ENCODE results near the gene ARMC2. TPM values are rescaled to one million over a fixed set of nuclear protein-coding genes. Genes with fewer than 3 reads are reported as not detected.

Gene ARMC2
- total RNA-seq, 1 experiment from 2014 or later, result 3.2 TPM

DNA sequence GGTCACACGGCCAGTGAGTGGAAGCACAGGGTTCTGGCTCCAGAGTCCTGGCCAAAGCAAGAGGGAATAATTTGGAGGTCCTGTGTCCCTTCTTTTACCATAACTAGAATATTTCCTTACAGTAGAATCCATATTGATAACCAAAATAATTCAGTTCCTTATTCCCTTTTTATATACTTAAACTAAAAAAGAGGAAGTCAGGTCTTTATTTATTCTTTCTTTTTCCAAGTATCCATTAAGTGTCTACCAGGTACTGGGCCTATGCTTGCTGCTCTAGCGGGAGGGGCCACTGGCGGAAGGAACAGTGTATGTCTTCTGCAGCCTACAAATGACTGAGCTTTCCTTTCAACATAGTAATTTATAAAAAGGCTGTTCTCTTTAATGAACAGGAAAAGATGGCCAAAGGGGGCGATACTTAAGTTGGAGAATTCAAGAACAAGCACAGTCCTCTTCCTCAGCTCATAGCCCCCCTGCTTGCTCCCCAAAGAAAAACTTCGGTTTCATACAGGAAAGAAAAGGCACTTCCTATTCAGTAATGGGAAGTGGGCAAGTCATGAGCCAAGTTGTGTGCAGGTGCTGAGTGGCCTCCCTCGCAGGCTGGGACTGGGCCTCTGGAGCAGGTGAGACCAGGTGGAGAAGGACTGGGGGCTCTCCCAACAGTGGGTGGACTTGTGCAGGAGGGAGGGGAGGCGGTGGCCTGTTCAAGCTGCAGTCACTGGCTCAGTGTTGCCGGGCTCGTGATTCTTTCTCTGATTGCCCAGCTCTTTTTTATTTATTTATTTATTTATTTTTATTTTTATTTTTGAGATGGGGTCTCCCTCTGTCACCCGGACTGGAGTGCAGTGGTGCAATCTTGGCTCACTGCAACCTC is 110.9 kb downstream of the ARMC2 start:
- ChIA-PET CTCF (interaction anchor here (0.5 to 1.2 kb wide), 3 partner anchors 8 to 1092 kb away, joined by 3 read pairs; no protein-coding TSS in a partner anchor), POLR2A (interaction anchor here (0.9 kb wide), 2 partner anchors 16 to 22 kb away, joined by 3 read pairs; no protein-coding TSS in a partner anchor)
- H3K9me3 Mint-ChIP-seq (ENCODE audit: unreplicated experiment), result no peaks in the 10 kb centered on the region
- TF ChIP-seq, protein P1, sequence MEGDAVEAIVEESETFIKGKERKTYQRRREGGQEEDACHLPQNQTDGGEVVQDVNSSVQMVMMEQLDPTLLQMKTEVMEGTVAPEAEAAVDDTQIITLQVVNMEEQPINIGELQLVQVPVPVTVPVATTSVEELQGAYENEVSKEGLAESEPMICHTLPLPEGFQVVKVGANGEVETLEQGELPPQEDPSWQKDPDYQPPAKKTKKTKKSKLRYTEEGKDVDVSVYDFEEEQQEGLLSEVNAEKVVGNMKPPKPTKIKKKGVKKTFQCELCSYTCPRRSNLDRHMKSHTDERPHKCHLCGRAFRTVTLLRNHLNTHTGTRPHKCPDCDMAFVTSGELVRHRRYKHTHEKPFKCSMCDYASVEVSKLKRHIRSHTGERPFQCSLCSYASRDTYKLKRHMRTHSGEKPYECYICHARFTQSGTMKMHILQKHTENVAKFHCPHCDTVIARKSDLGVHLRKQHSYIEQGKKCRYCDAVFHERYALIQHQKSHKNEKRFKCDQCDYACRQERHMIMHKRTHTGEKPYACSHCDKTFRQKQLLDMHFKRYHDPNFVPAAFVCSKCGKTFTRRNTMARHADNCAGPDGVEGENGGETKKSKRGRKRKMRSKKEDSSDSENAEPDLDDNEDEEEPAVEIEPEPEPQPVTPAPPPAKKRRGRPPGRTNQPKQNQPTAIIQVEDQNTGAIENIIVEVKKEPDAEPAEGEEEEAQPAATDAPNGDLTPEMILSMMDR (IDR thresholded peaks at IDR 0.05; ENCODE audit: unreplicated experiment), result no peak
- DNase-seq (ENCODE audit: unreplicated experiment), result no peak
- H3K27ac Mint-ChIP-seq (ENCODE audit: low read depth, unreplicated experiment), result peak overlapping the region; percentile 42
- peaks cover 17% of the 10 kb centered on the region for H3K4me1 Mint-ChIP-seq (ENCODE audit: insufficient read depth, unreplicated experiment)
- H3K4me3 Mint-ChIP-seq (ENCODE audit: unreplicated experiment), result no peak overlapping the region
- no TSS peak for BruUV-seq (replicated peaks)
- intact Hi-C loops (cut with micrococcal nuclease), result no loop called here
- no peaks in the 10 kb centered on the region for H3K36me3 Mint-ChIP-seq (ENCODE audit: insufficient read depth, unreplicated experiment)
- no peaks in the 10 kb centered on the region for H3K27me3 Mint-ChIP-seq (ENCODE audit: insufficient read depth, unreplicated experiment)

DNA sequence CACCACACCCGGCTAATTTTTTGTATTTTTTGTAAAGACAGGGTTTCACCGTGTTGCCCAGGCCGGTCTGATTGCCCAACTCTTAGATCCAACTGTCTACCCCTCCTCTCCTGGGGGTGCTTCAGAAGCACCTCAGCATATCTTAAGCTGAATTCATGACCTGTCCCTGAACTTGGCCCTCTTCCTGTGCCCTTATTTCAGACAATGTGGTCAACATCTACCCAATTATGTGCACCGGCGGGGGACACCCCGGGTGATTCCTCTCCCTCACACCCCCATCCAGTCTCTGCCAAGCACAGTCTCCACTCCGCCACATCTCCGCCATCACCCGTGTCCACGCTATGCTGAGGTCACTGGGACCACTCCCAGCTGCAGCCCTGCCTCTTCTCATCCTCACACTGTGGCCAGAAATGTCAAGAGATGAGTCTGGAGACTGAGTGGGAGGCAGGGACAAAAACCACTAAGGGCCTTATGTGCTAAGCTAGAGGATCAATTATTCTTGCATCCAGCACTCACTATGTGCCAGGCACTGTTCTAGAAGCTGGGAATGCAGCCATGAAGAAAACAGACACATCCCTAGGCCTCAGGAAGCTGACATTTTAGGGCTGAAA is 111.9 kb downstream of the ARMC2 start:
- intact Hi-C loops (cut with micrococcal nuclease), result no loop called here
- Mint-ChIP-seq H3K4me3 (ENCODE audit: unreplicated experiment) (no peak overlapping the region), H3K4me1 (ENCODE audit: insufficient read depth, unreplicated experiment) (peaks cover 17% of the 10 kb centered on the region), H3K36me3 (ENCODE audit: insufficient read depth, unreplicated experiment) (no peaks in the 10 kb centered on the region), H3K27me3 (ENCODE audit: insufficient read depth, unreplicated experiment) (no peaks in the 10 kb centered on the region), H3K27ac (ENCODE audit: low read depth, unreplicated experiment) (no peak overlapping the region), H3K9me3 (ENCODE audit: unreplicated experiment) (no peaks in the 10 kb centered on the region)
- no peak for DNase-seq (ENCODE audit: unreplicated experiment)
- POLR2A ChIA-PET, result interaction anchor here (0.6 kb wide), 1 partner anchor 50 kb away, joined by 3 read pairs; no protein-coding TSS in a partner anchor
- CTCF ChIA-PET, result interaction anchor here (0.6 to 1.2 kb wide), 2 partner anchors 9 to 1142 kb away, joined by 3 read pairs; no protein-coding TSS in a partner anchor
- TF ChIP-seq, protein P1 (IDR thresholded peaks at IDR 0.05; ENCODE audit: unreplicated experiment), result no peak
- BruUV-seq (replicated peaks), result no TSS peak

DNA sequence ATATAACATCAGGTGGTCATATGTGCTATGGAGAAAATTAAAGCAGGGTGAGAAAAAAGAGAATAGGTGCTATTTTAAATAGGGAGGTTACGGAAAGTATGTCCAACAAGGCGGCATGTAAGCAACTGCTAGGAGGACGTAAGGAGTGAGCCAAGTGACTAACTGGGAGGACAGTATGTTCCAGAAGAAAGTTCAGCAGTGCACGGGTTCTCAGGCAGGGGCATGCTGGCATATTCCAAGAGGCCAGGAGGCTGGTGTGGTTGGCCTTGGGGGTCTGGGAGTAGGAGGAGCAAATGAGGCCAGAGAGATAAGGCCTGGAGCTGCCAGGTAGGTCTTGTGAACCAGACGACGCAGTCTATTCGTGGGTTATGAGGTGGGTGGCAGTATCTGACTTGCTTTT is 112.4 kb downstream of the ARMC2 start:
- TF ChIP-seq, protein P1 (IDR thresholded peaks at IDR 0.05; ENCODE audit: unreplicated experiment), result no peak
- BruUV-seq (replicated peaks), result no TSS peak

DNA sequence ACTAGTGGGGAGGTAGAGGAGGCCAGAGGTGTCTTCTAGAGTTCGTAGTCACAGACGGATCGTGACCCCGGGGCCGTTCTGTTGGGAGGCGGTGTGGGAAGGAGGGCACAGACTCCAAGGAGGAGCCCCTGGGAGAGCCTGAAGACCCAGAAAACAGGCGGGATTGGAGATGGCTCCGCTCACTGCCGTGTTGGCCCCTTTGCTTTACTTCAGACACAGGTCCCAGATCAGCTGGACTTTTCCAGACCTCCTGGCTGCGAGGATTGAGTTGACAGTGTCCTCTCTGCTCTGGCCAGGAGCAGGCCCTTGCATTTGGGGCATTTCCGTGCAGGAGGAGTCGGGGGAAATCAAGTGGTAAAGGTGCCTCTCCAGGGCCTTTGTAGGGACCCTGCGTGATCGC is 112.9 kb downstream of the ARMC2 start:
- Mint-ChIP-seq H3K4me3 (ENCODE audit: unreplicated experiment) (no peak overlapping the region), H3K36me3 (ENCODE audit: insufficient read depth, unreplicated experiment) (no peaks in the 10 kb centered on the region), H3K27me3 (ENCODE audit: insufficient read depth, unreplicated experiment) (no peaks in the 10 kb centered on the region), H3K27ac (ENCODE audit: low read depth, unreplicated experiment) (no peak overlapping the region), H3K4me1 (ENCODE audit: insufficient read depth, unreplicated experiment) (peaks cover 17% of the 10 kb centered on the region), H3K9me3 (ENCODE audit: unreplicated experiment) (no peaks in the 10 kb centered on the region)
- no TSS peak for BruUV-seq (replicated peaks)
- intact Hi-C loops (cut with micrococcal nuclease), result no loop called here
- TF ChIP-seq, protein P1 (IDR thresholded peaks at IDR 0.05; ENCODE audit: unreplicated experiment), result no peak
- DNase-seq (ENCODE audit: unreplicated experiment), result no peak
- POLR2A ChIA-PET, result no interaction called here
- CTCF ChIA-PET, result interaction anchor here (0.9 kb wide), 1 partner anchor 55 kb away, joined by 3 read pairs; no protein-coding TSS in a partner anchor

More for the DNA sequence above, 112.4 kb downstream of the ARMC2 start:
- CTCF ChIA-PET, result interaction anchor here (0.6 kb wide), 1 partner anchor 1141 kb away, joined by 3 read pairs; no protein-coding TSS in a partner anchor
- Mint-ChIP-seq H3K27me3 (ENCODE audit: insufficient read depth, unreplicated experiment) (no peaks in the 10 kb centered on the region), H3K27ac (ENCODE audit: low read depth, unreplicated experiment) (no peak overlapping the region), H3K9me3 (ENCODE audit: unreplicated experiment) (no peaks in the 10 kb centered on the region), H3K4me1 (ENCODE audit: insufficient read depth, unreplicated experiment) (peaks cover 17% of the 10 kb centered on the region), H3K36me3 (ENCODE audit: insufficient read depth, unreplicated experiment) (no peaks in the 10 kb centered on the region), H3K4me3 (ENCODE audit: unreplicated experiment) (no peak overlapping the region)
- intact Hi-C loops (cut with micrococcal nuclease), result no loop called here
- POLR2A ChIA-PET, result interaction anchor here (0.6 kb wide), 1 partner anchor 49 kb away, joined by 3 read pairs; no protein-coding TSS in a partner anchor
- DNase-seq (ENCODE audit: unreplicated experiment), result no peak

All from MCF 10A (cell line).